MM.1S (cell line): ENCODE data around the gene ARPC5L.

Experiments
- DNase-seq: peaks from one replicate; pipeline ENCODE4 v3.0.0-alpha.2; 2015
- H2AFZ ChIP-seq: fragments of 300-600 bp; sonication (generic); 2 replicates; pipeline ENCODE4 v1.6.0; 2016; ENCODE audit warnings: antibody characterized with exemption, low read length
- H3F3A ChIP-seq: fragments of 300-600 bp; sonication (generic); 2 replicates; pipeline ENCODE4 v1.6.1; 2016; ENCODE audit warnings: mild to moderate bottlenecking, antibody characterized with exemption, low read length, moderate library complexity, mixed read lengths; ENCODE audit not compliant: insufficient read depth
- H3K27ac ChIP-seq: fragments of 300-600 bp; sonication (generic); 2 replicates; pipeline ENCODE4 v1.5.1; 2016; ENCODE audit warnings: mild to moderate bottlenecking, low read length
- H3K27me3 ChIP-seq: fragments of 300-600 bp; sonication (generic); replicated peaks from 2 replicates; pipeline ENCODE4 v1.6.0; 2016; ENCODE audit warnings: low read length; ENCODE audit not compliant: insufficient read depth
- H3K36me3 ChIP-seq: fragments of 300-600 bp; sonication (generic); replicated peaks from 2 replicates; pipeline ENCODE4 v1.6.1; 2016; ENCODE audit warnings: mild to moderate bottlenecking, low read length, mixed read lengths; ENCODE audit not compliant: insufficient read depth
- H3K4me1 ChIP-seq: fragments of 300-600 bp; sonication (generic); 2 replicates; pipeline ENCODE4 v1.6.1; 2016; ENCODE audit warnings: low read length, mixed read lengths
- H3K4me2 ChIP-seq: fragments of 300-600 bp; sonication (generic); 2 replicates; pipeline ENCODE4 v1.6.0; 2016; ENCODE audit warnings: low read depth, low read length
- H3K4me3 ChIP-seq: fragments of 300-600 bp; sonication (generic); 2 replicates; pipeline ENCODE4 v1.5.1; 2016; ENCODE audit warnings: low read length, mixed read lengths
- H3K79me2 ChIP-seq: fragments of 300-600 bp; sonication (generic); 2 replicates; pipeline ENCODE4 v1.6.1; 2016; ENCODE audit warnings: mixed run types, low read length, mixed read lengths
- H3K9ac ChIP-seq: fragments of 300-600 bp; sonication (generic); 2 replicates; pipeline ENCODE4 v1.6.1; 2016; ENCODE audit warnings: low read length, mixed read lengths
- H3K9me2 ChIP-seq: fragments of 300-600 bp; sonication (generic); replicated peaks from 2 replicates; pipeline ENCODE4 v1.6.1; 2016; ENCODE audit warnings: mild to moderate bottlenecking, low read length, mixed read lengths; ENCODE audit not compliant: insufficient read depth
- H3K9me3 ChIP-seq: fragments of 300-600 bp; sonication (generic); replicated peaks from 2 replicates; pipeline ENCODE4 v1.6.1; 2016; ENCODE audit warnings: mild to moderate bottlenecking, low read length, mixed read lengths; ENCODE audit not compliant: insufficient read depth
- H4K20me1 ChIP-seq: fragments of 300-600 bp; sonication (generic); 2 replicates; pipeline ENCODE4 v1.6.1; 2016; ENCODE audit warnings: mild to moderate bottlenecking, low read length, moderate library complexity, mixed read lengths; ENCODE audit not compliant: insufficient read depth
- EZH2 ChIP-seq: fragments of 300-600 bp; sonication (generic); optimal IDR thresholded peaks from 2 replicates; pipeline ENCODE3; 2017; ENCODE audit warnings: low read depth, mild to moderate bottlenecking, antibody characterized with exemption, low read length, mixed read lengths
- EZH2phosphoT487 ChIP-seq: fragments of 300-600 bp; sonication (generic); IDR thresholded peaks from 2 replicates; pipeline ENCODE4 v1.6.1; 2018; ENCODE audit warnings: antibody characterized with exemption, low read length
- TF ChIP-seq, protein P1 (sequence below): fragments of 300-600 bp; sonication (generic); IDR thresholded peaks from 2 replicates; pipeline ENCODE4 v1.5.1; 2016; ENCODE audit warnings: antibody characterized with exemption, low read length, mixed read lengths

Gene ARPC5L

DNA sequence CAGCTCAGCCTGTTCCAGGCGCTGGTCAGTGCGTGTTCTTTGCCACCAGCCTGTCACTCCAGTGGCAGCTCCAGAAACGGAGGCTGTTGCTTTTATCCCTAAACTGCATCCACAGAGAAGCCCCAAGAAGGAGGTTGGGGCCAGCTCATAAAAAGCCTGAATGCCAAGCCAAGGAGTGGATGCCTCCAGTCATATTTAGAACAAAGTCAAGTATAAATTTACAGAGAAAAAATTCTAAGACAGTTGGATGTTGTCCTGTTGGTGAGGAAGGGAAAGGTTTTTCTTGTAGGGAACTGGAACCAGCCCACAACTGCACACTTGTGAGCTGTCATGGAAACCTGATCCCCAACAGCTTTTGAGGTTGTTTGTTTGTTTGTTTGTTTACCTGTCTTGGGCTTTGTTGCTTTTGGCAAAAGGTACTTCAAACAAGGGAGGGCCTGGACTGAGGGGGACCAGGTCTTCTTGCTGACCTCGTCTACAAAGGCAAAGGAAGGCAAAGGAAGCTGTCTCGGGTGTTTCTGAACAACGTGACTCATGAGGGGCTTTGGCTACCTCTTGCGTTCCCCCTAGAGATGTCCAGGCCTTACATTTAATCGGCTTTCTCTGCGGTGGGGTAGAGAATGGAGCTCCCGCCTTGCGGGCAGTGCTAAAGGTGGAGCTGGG, 48.3 kb upstream of the ARPC5L start:
- Histone ChIP-seq H3K27me3 (no peaks in the 10 kb centered on the region), H3K9me2 (no peaks in the 10 kb centered on the region), H3K4me3 (no peak overlapping the region), H4K20me1 (no peaks in the 10 kb centered on the region), H3K4me1 (no peaks in the 10 kb centered on the region), H2AFZ (no peak overlapping the region), H3F3A (no peaks in the 10 kb centered on the region), H3K9me3 (no peaks in the 10 kb centered on the region), H3K27ac (no peak overlapping the region), H3K9ac (no peak overlapping the region), H3K79me2 (no peaks in the 10 kb centered on the region), H3K36me3 (no peaks in the 10 kb centered on the region), H3K4me2 (no peak overlapping the region)
- DNase-seq = no peak
- TF ChIP-seq EZH2phosphoT487 = no peak
- TF ChIP-seq EZH2 = no peak
- TF ChIP-seq, protein P1, sequence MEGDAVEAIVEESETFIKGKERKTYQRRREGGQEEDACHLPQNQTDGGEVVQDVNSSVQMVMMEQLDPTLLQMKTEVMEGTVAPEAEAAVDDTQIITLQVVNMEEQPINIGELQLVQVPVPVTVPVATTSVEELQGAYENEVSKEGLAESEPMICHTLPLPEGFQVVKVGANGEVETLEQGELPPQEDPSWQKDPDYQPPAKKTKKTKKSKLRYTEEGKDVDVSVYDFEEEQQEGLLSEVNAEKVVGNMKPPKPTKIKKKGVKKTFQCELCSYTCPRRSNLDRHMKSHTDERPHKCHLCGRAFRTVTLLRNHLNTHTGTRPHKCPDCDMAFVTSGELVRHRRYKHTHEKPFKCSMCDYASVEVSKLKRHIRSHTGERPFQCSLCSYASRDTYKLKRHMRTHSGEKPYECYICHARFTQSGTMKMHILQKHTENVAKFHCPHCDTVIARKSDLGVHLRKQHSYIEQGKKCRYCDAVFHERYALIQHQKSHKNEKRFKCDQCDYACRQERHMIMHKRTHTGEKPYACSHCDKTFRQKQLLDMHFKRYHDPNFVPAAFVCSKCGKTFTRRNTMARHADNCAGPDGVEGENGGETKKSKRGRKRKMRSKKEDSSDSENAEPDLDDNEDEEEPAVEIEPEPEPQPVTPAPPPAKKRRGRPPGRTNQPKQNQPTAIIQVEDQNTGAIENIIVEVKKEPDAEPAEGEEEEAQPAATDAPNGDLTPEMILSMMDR = no peak

DNA sequence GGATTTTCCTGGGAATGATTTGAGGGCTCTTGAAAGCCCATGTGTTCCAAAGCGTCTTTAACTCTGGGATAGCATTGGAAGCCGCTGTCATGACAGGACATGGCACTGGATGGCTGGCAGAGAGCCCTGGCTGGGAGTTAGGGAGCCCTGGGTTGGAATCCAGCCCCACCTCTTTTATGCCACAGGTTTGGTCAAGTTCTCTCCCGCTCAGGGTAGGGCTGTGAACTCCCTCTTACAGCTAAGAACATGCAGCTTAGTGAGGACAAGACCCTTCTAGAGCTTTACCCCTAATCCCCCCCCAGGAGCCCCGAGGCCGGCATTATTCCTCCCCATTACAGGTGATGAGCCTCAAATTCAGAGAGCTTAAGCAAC, 47.8 kb upstream of the ARPC5L start:
- no peaks in the 10 kb centered on the region for H3K4me1 ChIP-seq
- H3K9me3 ChIP-seq = no peaks in the 10 kb centered on the region
- no peak overlapping the region for H3K4me2 ChIP-seq
- H3K27ac ChIP-seq = no peak overlapping the region
- no peak for DNase-seq
- no peaks in the 10 kb centered on the region for H3K79me2 ChIP-seq
- TF ChIP-seq, protein P1 = no peak
- TF ChIP-seq EZH2phosphoT487 (no peak), EZH2 (no peak)
- H2AFZ ChIP-seq = no peak overlapping the region
- no peaks in the 10 kb centered on the region for H4K20me1 ChIP-seq
- H3K4me3 ChIP-seq = no peak overlapping the region
- no peaks in the 10 kb centered on the region for H3K36me3 ChIP-seq
- no peaks in the 10 kb centered on the region for H3F3A ChIP-seq
- H3K9ac ChIP-seq = no peak overlapping the region
- no peaks in the 10 kb centered on the region for H3K27me3 ChIP-seq
- H3K9me2 ChIP-seq = no peaks in the 10 kb centered on the region

DNA sequence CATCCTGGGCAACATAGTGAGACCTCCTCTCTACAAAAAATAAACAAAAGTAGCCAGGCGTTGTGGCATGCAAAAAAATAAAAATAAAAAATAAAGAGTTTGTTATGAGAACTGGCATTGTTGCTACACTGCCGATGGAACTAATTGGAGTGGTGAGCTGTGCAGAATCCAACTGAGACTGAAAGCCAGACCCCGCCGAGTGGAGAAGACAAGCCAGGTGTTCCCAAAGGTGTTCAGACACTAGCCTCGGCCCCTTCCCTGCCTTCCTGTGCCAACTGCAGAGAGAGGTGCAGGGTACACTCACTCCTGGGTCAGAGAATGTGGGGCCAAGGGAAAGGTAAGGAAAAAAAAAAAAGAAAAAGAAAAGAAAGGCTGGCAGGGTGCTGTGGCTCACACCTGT, 46.3 kb upstream of the ARPC5L start:
- H3K9me2 ChIP-seq = no peaks in the 10 kb centered on the region
- H3K9me3 ChIP-seq = no peaks in the 10 kb centered on the region
- H3F3A ChIP-seq = no peaks in the 10 kb centered on the region
- H4K20me1 ChIP-seq = no peaks in the 10 kb centered on the region
- no peaks in the 10 kb centered on the region for H3K79me2 ChIP-seq
- DNase-seq = no peak
- no peak overlapping the region for H3K4me3 ChIP-seq
- no peak overlapping the region for H2AFZ ChIP-seq
- no peak overlapping the region for H3K9ac ChIP-seq
- no peaks in the 10 kb centered on the region for H3K4me1 ChIP-seq
- TF ChIP-seq EZH2 = no peak
- no peak for TF ChIP-seq EZH2phosphoT487
- TF ChIP-seq, protein P1 = no peak
- no peaks in the 10 kb centered on the region for H3K27me3 ChIP-seq
- H3K27ac ChIP-seq = no peak overlapping the region
- H3K36me3 ChIP-seq = no peaks in the 10 kb centered on the region
- no peak overlapping the region for H3K4me2 ChIP-seq
